Measurements from ENCODE around the gene MRPL24.

GRCh38 chr1:156742017-156742416, 1.1 kb upstream of the MRPL24 start:
- TF ChIP-seq POLR2A (IDR thresholded peaks at IDR 0.05; ENCODE audit: insufficient read depth in 1 of 2, low read depth in 2 of 2, low read length in 2 of 2), result no peak
- no peak for TF ChIP-seq CTCF (CRISPR knock-in tag; IDR thresholded peaks at IDR 0.05)
- TF ChIP-seq BHLHE40 (IDR thresholded peaks at IDR 0.05; ENCODE audit: low read length), result no peak
- no peak for TF ChIP-seq NR3C1 (CRISPR knock-in tag; IDR thresholded peaks at IDR 0.05)
- no peak for TF ChIP-seq TMF1 (CRISPR knock-in tag; IDR thresholded peaks at IDR 0.05; ENCODE audit: low read depth)

All from HepG2 (cell line).